Esophagus (tissue), 2 donors: ENCODE results near the gene NUP133. TPM values are rescaled to one million over a fixed set of nuclear protein-coding genes. Genes with fewer than 3 reads are reported as not detected.

Source experiments
- H3K27ac ChIP-seq, 2 donors: one replicate each; pipeline ENCODE4 v1.5.1; 2013; ENCODE audit warnings: low read depth in 2 of 2, mild to moderate bottlenecking in 2 of 2, inconsistent platforms in 1 of 2, low read length in 1 of 2, moderate library complexity in 1 of 2
- H3K27me3 ChIP-seq, 2 donors: one replicate each; pipeline ENCODE4 v1.6.1; 2013; ENCODE audit warnings: low read length in 2 of 2, control low read depth in 1 of 2, mild to moderate bottlenecking in 1 of 2; ENCODE audit not compliant: insufficient read depth in 2 of 2, control insufficient read depth in 1 of 2
- H3K36me3 ChIP-seq, 2 donors: one replicate each; pipeline ENCODE4 v1.6.1; 2013; ENCODE audit warnings: low read length in 1 of 2; ENCODE audit not compliant: control insufficient read depth in 2 of 2, insufficient read depth in 2 of 2
- H3K4me1 ChIP-seq, 2 donors: one replicate each; pipeline ENCODE4 v1.6.1; 2013; ENCODE audit warnings: low read length in 1 of 2; ENCODE audit not compliant: control insufficient read depth in 2 of 2, insufficient read depth in 2 of 2
- H3K4me3 ChIP-seq, 2 donors: one replicate each; pipeline ENCODE4 v1.5.1; 2013; ENCODE audit warnings: low read length in 2 of 2, mild to moderate bottlenecking in 2 of 2, low read depth in 1 of 2, moderate library complexity in 1 of 2
- H3K9me3 ChIP-seq, 2 donors: one replicate each; pipeline ENCODE4 v1.6.1; 2013; ENCODE audit warnings: mild to moderate bottlenecking in 2 of 2, low read depth in 1 of 2, low read length in 1 of 2, moderate library complexity in 1 of 2; ENCODE audit not compliant: control insufficient read depth in 2 of 2, insufficient read depth in 1 of 2
- WGBS, 2 donors: extraction: QIAGEN DNeasy Blood & Tissue Kit; methylation state at CpG; one replicate each; pipeline ENCODE4 v1.1.7; 2013; 5-methylcytosine and 5-hydroxymethylcytosine counted together
- polyA plus RNA-seq, 2 donors: library from polyadenylated mRNA; stranded (reverse); fragments of 200-250 nt; gene quantifications; one replicate each; pipeline ENCODE4 v1.2.3, GENCODE V29; 2013
- donor health status: healthy with polysubstance abuse.
- donor health status: Bipolar disorder and iron deficiency.

NUP133 gene
- polyA plus RNA-seq, 2 donors: 7.3 to 9.9 TPM

DNA sequence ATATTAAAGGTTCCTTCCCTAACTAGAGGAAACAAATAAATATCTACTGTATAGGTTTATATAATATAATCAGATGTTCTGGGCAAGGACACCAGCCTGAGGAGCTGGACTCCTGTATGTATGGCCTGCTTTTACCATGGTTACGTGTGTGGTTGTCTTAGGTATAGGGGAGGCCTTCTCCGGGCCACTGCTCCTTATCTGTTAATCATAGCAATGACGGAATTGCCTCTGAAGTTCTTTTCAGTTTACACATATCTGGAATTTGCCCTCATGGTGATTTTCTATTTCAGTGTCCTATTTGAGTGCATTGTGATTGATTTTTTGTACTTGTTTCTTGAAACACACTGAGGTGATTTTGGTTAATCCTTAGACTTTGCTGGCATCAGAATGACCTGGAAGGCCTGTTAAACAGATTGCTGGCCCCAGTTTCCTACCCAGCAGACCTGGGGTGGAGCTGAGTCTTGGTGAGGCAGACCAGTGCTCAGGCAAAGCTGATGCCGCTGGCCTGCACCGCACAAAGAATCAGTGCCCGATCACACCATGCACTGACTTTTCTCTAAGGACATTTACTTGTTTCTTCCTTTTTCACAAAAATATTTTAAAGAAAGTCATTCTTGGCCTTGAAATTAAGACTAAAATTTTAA lies 31.8 kb upstream of the NUP133 start:
- 94 to 97% methylated on average over 6 of the region's 6 CpGs for WGBS, 2 donors
- Histone ChIP-seq H3K36me3 (peaks cover 17 to 21% of the 10 kb centered on the region in 2 donors), H3K27me3 (no peaks in the 10 kb centered on the region), H3K9me3 (no peaks in the 10 kb centered on the region), H3K4me1 (no peaks in the 10 kb centered on the region), H3K4me3 (no peak overlapping the region), H3K27ac (no peak overlapping the region)

DNA sequence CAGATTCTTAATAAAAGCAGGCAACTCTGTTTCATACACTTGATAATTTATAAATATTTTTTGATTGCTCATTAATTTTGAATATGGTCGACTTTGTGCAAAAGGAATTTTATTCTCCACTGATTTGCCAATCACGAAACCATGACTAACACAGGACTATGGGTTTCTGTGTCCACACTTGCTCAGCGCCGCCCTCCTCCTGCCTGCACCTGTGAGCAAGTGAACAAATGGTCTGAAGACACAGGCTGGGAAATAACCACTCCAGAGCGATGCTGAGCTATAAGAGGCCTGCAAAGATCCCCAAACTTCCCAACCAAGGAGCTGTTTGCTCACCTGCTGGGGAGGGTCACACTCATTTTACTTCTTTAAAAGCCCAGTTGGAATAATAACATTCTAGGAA lies 30.8 kb upstream of the NUP133 start:
- Histone ChIP-seq H3K4me3 (no peak overlapping the region), H3K9me3 (no peaks in the 10 kb centered on the region), H3K27ac (peak overlapping the region in 1 of 2 donors; percentile 16), H3K36me3 (peaks cover 14 to 15% of the 10 kb centered on the region in 2 donors), H3K4me1 (no peaks in the 10 kb centered on the region), H3K27me3 (no peaks in the 10 kb centered on the region)
- WGBS, 2 donors: 70 to 75% methylated on average over 5 of the region's 5 CpGs

DNA sequence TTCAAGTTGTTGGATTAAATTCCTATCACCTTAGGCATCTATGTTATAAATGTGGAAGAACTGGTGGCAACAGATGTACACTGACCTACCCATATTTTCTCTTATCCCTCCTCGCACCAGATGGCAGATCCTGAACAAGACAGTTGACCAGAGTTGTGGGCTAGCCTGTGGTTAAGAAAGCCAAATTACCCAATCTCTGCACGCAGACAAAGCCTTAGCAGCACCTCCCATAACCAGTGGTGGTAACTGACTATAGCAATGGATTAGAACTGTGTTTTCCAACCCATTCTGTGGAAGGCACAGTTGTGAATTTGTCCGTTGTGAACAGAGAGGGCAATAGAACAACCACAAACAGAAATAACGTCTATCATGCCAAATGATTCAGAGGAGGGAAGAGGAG lies 29.8 kb upstream of the NUP133 start:
- no peaks in the 10 kb centered on the region for H3K4me1 ChIP-seq
- no peak overlapping the region for H3K27ac ChIP-seq
- H3K36me3 ChIP-seq: peaks cover 13 to 14% of the 10 kb centered on the region in 2 donors
- 71 to 73% methylated on average over 4 of the region's 4 CpGs for WGBS, 2 donors
- no peaks in the 10 kb centered on the region for H3K27me3 ChIP-seq
- no peaks in the 10 kb centered on the region for H3K9me3 ChIP-seq
- no peak overlapping the region for H3K4me3 ChIP-seq

DNA sequence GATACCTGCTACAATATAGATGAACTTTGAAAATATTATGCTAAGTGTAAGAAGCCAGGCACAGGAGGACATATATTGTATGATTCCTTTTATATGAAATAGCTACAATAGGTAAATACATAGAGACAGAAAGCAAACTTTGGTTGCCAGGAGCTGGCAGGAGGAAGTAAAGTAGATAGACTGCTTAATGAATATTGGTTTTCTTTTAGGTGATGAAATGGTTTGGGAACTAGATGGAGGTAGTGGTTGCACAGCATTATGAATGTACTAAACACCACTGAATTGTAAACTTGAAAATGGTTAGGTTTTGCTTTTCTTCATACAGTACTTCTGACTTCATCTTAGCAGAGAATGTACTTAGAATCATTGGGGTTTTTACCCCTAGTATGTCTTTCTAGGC lies 28.8 kb upstream of the NUP133 start:
- no peak overlapping the region for H3K4me3 ChIP-seq
- no peaks in the 10 kb centered on the region for H3K9me3 ChIP-seq
- H3K27ac ChIP-seq: no peak overlapping the region
- no peaks in the 10 kb centered on the region for H3K4me1 ChIP-seq
- peaks cover 13 to 14% of the 10 kb centered on the region in 2 donors for H3K36me3 ChIP-seq
- H3K27me3 ChIP-seq: no peaks in the 10 kb centered on the region

DNA sequence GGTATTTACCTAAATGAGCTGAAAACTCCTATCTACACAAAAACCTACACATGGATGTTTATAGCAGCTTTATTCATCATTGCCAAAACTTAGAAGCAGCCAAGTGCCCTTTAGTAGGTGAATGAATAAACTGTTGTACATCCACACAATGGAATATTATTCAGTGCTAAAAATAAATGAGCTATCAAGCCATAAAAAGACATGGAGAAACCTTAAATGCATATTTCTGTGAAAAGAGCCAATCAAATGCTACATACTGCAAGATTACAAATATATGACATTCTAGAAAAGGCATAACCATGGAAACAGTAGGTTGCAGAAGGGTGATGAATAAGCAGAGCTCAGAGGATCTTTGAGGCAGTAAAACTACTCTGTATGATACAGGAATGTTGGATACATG lies 27.1 kb upstream of the NUP133 start:
- Histone ChIP-seq H3K9me3 (no peaks in the 10 kb centered on the region), H3K4me1 (no peaks in the 10 kb centered on the region), H3K36me3 (peaks cover 13 to 24% of the 10 kb centered on the region in 2 donors), H3K27ac (no peak overlapping the region), H3K27me3 (no peaks in the 10 kb centered on the region), H3K4me3 (no peak overlapping the region)

DNA sequence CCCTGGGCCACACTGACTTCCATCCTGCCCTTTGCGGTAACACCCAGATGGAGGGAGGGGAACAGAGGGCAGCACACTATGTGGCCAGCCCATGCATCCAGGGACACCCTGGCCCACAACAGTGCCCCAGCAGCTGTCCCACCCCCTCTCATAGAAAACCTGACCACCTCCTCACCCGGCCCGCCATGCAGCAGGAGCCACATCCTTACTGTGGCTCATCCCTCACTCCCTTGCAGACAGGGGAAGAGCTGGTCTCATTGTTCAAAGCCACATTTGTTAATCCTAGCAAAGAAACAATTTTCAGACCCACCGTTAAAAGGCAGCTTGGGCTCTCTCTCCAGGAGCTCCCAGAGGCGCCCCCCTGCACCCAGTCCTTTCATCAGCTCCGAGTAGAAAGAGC lies 23.2 kb upstream of the NUP133 start:
- Histone ChIP-seq H3K27ac (no peak overlapping the region), H3K4me1 (no peaks in the 10 kb centered on the region), H3K4me3 (no peak overlapping the region), H3K27me3 (no peaks in the 10 kb centered on the region), H3K36me3 (peaks cover 14 to 15% of the 10 kb centered on the region in 2 donors), H3K9me3 (no peaks in the 10 kb centered on the region)
- WGBS, 2 donors: 92 to 93% methylated on average over 6 of the region's 6 CpGs

DNA sequence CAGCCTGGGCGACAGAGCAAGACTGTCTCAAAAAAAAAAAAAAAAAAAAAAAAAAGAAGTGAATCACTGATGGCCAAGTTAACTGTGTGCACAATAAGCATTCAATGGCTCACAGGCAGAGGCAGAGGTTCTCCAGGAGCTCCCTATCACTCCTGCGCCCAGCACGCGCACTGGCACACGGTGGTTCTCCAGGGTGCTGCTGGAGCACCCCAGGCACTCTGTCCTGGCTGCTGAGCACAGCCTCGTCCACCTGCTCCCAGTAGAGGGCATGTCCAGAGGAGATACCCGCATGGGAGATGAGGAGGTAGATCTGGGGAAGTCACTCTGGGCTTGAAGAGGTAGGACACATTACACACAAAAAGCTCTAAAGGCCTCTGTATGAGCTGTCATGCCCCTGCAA lies 21.5 kb upstream of the NUP133 start:
- WGBS, 2 donors: 93 to 96% methylated on average over 7 of the region's 7 CpGs

DNA sequence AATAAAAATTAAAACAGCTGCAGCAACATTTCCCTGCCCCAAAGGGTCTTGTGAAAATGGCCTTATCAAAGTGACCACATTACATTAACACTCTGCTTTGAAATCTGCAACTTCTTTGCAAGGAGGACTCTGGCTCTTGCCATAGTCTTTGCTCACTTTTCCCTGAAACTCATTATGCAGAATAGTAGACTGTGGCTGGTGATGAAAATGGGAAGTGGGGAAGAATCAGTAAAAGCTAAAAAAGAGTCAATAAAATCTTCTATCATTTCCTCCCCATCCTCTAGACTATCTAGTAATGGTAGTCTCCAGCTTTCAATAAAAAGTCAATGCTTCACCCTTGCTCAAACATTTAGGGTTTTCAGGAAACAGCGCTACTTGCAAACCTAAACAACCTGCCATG lies 18.6 kb upstream of the NUP133 start:
- H3K9me3 ChIP-seq: no peaks in the 10 kb centered on the region
- no peaks in the 10 kb centered on the region for H3K4me1 ChIP-seq
- H3K27me3 ChIP-seq: no peaks in the 10 kb centered on the region
- 94 to 97% methylated on average over 1 of the region's 1 CpG for WGBS, 2 donors
- H3K4me3 ChIP-seq: no peak overlapping the region
- peaks cover 15 to 20% of the 10 kb centered on the region in 2 donors for H3K36me3 ChIP-seq
- H3K27ac ChIP-seq: no peak overlapping the region

More for the DNA sequence above, 21.5 kb upstream of the NUP133 start:
- H3K9me3 ChIP-seq: no peaks in the 10 kb centered on the region
- H3K4me3 ChIP-seq: no peak overlapping the region
- H3K36me3 ChIP-seq: peaks cover 14 to 15% of the 10 kb centered on the region in 2 donors
- no peaks in the 10 kb centered on the region for H3K27me3 ChIP-seq
- H3K4me1 ChIP-seq: no peaks in the 10 kb centered on the region
- no peak overlapping the region for H3K27ac ChIP-seq

DNA sequence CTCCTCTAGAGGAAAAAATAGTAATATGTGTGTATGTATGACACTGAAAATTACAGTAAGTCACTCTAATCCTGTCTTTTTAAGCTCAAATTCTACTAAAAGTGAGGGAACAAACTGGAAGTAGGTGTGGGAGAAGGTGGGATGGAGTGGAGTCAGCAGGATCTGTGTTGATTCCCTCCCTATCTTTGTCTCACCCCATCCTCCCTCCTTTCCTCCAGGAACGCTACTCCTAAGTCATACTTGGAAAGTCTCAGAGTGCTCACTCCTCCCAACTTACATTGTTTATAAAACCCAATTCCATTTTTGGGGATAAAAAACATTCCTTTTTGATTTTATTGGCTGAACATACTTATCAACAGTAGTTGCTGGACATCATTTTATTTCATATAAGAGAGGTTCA lies 14.9 kb upstream of the NUP133 start:
- Histone ChIP-seq H3K27me3 (no peaks in the 10 kb centered on the region), H3K4me3 (no peak overlapping the region), H3K9me3 (no peaks in the 10 kb centered on the region), H3K27ac (no peak overlapping the region), H3K36me3 (peaks cover 0 to 15% of the 10 kb centered on the region in 2 donors), H3K4me1 (no peaks in the 10 kb centered on the region)
- 82 to 89% methylated on average over 1 of the region's 1 CpG for WGBS, 2 donors

DNA sequence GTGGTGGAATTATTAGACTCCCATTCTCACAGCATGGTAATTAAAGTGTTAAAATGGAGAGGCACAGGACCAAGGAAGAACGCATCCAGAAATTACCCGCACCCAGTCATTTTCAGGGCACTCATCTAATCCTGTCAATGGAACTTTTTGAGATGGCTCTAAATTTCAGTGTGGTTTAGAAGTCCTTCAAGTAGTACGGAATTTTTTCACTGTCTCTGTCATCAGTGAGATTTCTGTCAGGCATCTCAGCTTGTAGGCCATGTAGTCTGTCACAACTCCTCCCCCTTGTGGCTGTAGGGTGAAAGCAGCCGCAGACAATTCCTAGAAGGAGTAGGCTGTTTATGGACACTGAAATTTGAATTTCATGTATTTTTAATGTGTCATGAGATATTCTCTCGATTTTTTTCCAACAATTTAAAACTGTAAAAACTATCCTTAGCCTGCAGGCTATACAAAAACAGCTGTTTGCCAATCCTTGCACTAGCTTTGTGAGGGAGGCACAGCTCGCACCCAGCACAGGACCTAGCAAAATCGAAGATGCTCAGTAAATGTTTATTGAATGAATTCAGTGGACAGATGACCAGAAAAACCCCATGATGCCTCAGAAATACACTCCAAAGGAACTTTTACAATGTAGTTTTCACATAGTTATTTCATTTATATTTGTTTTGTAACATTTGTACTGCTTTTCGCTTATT lies 6.6 kb upstream of the NUP133 start:
- no peaks in the 10 kb centered on the region for H3K4me1 ChIP-seq
- no peak overlapping the region for H3K4me3 ChIP-seq
- no peak overlapping the region for H3K27ac ChIP-seq
- 38 to 40% methylated on average over 8 of the region's 8 CpGs for WGBS, 2 donors
- no peaks in the 10 kb centered on the region for H3K27me3 ChIP-seq
- H3K36me3 ChIP-seq: peaks cover 2 to 3% of the 10 kb centered on the region in 2 donors
- no peaks in the 10 kb centered on the region for H3K9me3 ChIP-seq
